ENCODE results near the gene CMAS.

- TF ChIP-seq POLR2AphosphoS5 (IDR thresholded peaks at IDR 0.05; ENCODE audit: low read depth, low read length) (no peak), EZH2 (IDR thresholded peaks at IDR 0.05) (no peak), POLR2A (IDR thresholded peaks at IDR 0.05; ENCODE audit: borderline replicate concordance, extremely low read depth, insufficient read depth, insufficient read length) (no peak), CTCF (IDR thresholded peaks at IDR 0.05 in 2 of 3, conservative IDR thresholded peaks at IDR 0.05 in 1 of 3; ENCODE audit: borderline replicate concordance in 1 of 3, insufficient read depth in 1 of 3, low read depth in 2 of 3, low read length in 2 of 3) (no peak)
Observed at GRCh38 chr12:22029991-22030390, 16.0 kb upstream of the CMAS start.

All from HCT116 (cell line).